GM12891 (cell line): Measurements from ENCODE around the gene PDGFRB.

Source experiments
- PAX5 ChIP-seq: IDR thresholded peaks from 2 replicates; pipeline ENCODE4 v1.6.1; 2011; ENCODE audit warnings: low read length, moderate library complexity, mild to moderate bottlenecking; ENCODE audit not compliant: insufficient read depth, severe bottlenecking
- POLR2A ChIP-seq: IDR thresholded peaks from 2 replicates; pipeline ENCODE4 v1.6.1; 2011; ENCODE audit warnings: low read depth, low read length, control low read depth
- POLR2AphosphoS5 ChIP-seq: IDR thresholded peaks from 2 replicates; pipeline ENCODE4 v1.6.1; 2011; ENCODE audit warnings: low read depth, low read length, control low read depth
- POU2F2 ChIP-seq: IDR thresholded peaks from 2 replicates; pipeline ENCODE4 v1.6.1; 2011; ENCODE audit warnings: low read depth, mild to moderate bottlenecking, control low read depth, low read length, moderate library complexity
- SPI1 ChIP-seq: IDR thresholded peaks from 2 replicates; pipeline ENCODE4 v1.6.1; 2011; ENCODE audit warnings: low read depth, low read length, control low read depth
- TAF1 ChIP-seq: IDR thresholded peaks from 2 replicates; pipeline ENCODE4 v1.6.1; 2011; ENCODE audit warnings: low read depth, low read length, control low read depth

DNA sequence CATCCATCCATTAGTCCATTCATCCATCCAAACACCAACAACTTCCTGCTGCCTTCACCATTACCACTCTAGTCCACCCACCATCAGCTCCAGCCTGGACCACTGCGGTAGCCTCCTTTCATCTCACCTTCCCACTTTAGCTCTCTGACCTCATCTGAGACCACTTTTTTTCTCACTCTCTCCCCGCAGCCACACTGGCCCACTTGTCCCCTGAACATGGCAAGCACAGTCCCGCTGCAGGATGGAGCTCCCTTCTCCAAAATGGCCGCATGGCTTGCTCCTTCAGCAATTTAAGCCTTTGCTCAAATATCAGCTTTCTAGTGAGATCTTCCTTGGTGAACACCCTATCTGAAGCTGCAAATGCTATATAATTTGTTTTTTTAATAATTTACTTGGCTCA lies 80.4 kb downstream of the PDGFRB start:
- TF ChIP-seq POLR2AphosphoS5 (no peak), POLR2A (no peak), POU2F2 (no peak), TAF1 (no peak), PAX5 (no peak), SPI1 (no peak)
